Prostate gland (tissue), 2 donors: ENCODE data around the gene SLC51A. TPM values are rescaled to one million over a fixed set of nuclear protein-coding genes. Genes with fewer than 3 reads are reported as not detected.
"Not testable (repeated sequence)": the region's sequence is repeated elsewhere in the genome, so short reads cannot be mapped to it uniquely, and the experiment has no call there.

Experiments used
- DNase-seq: peaks from one replicate; pipeline ENCODE4 v3.0.0-alpha.2; 2019; ENCODE audit warnings: low spot score
- H3K27ac ChIP-seq, 2 donors: fragments of 200-600 bp; sonication (generic); 2 replicates each; pipeline ENCODE4 v1.5.1; 2017 to 2019
- H3K27me3 ChIP-seq: fragments of 200-600 bp; sonication (generic); replicated peaks from 2 replicates; pipeline ENCODE4 v1.5.1; 2019; ENCODE audit not compliant: insufficient read depth
- H3K36me3 ChIP-seq, 2 donors: fragments of 200-600 bp; sonication (generic); 1 replicate in 1 of 2; 2 replicates in 1 of 2; pipeline versions ENCODE4 v1.5.1 to v1.8.1; 2017 to 2019
- H3K4me1 ChIP-seq: fragments of 200-600 bp; sonication (generic); replicated peaks from 2 replicates; pipeline ENCODE4 v1.5.1; 2019
- H3K4me3 ChIP-seq, 2 donors: fragments of 200-600 bp; sonication (generic); 2 replicates each; pipeline ENCODE4 v1.5.1; 2017 to 2019
- H3K9me3 ChIP-seq: fragments of 200-600 bp; sonication (generic); 2 replicates; pipeline ENCODE4 v1.5.1; 2017
- POLR2A ChIP-seq: fragments of 450-650 bp; IDR thresholded peaks from one replicate; pipeline ENCODE4 v1.6.1; 2016; ENCODE audit warnings: antibody characterized with exemption, mild to moderate bottlenecking
- POLR2AphosphoS5 ChIP-seq: sonication (generic); formaldehyde crosslinking; IDR thresholded peaks from one replicate; pipeline ENCODE4 v1.6.1; 2017; ENCODE audit warnings: antibody characterized with exemption
- WGBS: methylation state at CpG from one replicate; pipeline ENCODE4 v1.1.5; 2018; 5-methylcytosine and 5-hydroxymethylcytosine counted together
- intact Hi-C: fragments of 100-400 bp; cut with DNase I; formaldehyde crosslinking; loops from one replicate; pipeline ENCODE4 v1.14.2; 2022
- total RNA-seq, 2 donors: library from RNA; depleted of rRNA; stranded (reverse); fragments of >200 nt; gene quantifications; one replicate each; pipeline ENCODE4 v1.1.0, GENCODE V29; 2016
- TF ChIP-seq, protein P1 (sequence below), 4 experiments: fragments of 200-600 bp in 2 of 4; fragments of 450-650 bp in 2 of 4; sonication (generic) in 2 of 4; IDR thresholded peaks; 1 replicate in 3 of 4; 2 replicates in 1 of 4; pipeline ENCODE4 v1.5.1; 2016 to 2019; ENCODE audit warnings: antibody characterized with exemption in 4 of 4, mild to moderate bottlenecking in 2 of 4, moderate library complexity in 2 of 4

The SLC51A gene
- total RNA-seq, 2 donors from 2014 or later = 0.55 to 32.1 TPM

- Histone ChIP-seq H3K9me3 (no peaks in the 10 kb centered on the region), H3K27me3 (no peaks in the 10 kb centered on the region), H3K36me3 (no peaks in the 10 kb centered on the region), H3K4me1 (no peaks in the 10 kb centered on the region), H3K4me3 (no peak overlapping the region), H3K27ac (no peak overlapping the region)
- 86% methylated on average over 3 of the region's 3 CpGs for WGBS
- intact Hi-C loops = no loop called here
- TF ChIP-seq POLR2AphosphoS5 (no peak), POLR2A (no peak)
- TF ChIP-seq, protein P1, sequence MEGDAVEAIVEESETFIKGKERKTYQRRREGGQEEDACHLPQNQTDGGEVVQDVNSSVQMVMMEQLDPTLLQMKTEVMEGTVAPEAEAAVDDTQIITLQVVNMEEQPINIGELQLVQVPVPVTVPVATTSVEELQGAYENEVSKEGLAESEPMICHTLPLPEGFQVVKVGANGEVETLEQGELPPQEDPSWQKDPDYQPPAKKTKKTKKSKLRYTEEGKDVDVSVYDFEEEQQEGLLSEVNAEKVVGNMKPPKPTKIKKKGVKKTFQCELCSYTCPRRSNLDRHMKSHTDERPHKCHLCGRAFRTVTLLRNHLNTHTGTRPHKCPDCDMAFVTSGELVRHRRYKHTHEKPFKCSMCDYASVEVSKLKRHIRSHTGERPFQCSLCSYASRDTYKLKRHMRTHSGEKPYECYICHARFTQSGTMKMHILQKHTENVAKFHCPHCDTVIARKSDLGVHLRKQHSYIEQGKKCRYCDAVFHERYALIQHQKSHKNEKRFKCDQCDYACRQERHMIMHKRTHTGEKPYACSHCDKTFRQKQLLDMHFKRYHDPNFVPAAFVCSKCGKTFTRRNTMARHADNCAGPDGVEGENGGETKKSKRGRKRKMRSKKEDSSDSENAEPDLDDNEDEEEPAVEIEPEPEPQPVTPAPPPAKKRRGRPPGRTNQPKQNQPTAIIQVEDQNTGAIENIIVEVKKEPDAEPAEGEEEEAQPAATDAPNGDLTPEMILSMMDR (IDR thresholded peaks at IDR 0.05) = no peak
- no peak for DNase-seq
Observed at GRCh38 chr3:196203846-196204245, 12.5 kb upstream of the SLC51A start.

DNA sequence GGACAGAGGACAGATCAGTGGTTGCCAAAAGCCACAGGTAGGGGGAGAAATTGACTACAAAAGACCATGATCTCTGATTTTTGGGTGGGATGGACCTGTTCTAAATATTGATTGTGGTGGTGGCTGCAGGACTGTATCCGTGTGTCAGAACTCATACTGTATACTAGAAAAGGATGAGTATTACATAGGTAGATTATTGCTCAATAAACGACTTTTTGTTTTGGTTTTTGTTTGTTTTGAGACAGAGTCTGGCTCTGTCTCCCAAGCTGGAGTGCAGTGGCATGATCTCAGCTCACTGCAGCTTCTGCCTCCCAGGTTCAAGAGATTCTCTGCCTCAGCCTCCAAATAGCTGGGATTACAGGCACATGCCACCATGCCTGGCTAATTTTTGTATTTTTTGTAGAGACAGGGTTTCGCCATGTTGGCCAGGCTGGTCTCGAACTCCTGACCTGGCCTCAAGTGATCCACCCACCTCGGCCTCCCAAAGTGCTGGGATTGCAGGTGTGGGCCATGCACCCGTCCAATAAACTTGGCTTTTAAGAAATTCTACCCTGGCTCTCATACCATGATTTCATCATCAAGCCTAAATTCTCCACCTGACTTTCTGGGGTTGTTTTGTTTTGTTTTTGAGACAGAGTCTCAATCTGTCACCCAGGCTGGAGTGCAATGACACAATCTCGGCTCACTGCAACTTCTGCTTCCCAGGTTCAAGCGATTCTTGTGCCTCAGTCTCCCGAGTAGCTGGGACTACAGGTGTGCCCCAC, 10.7 kb upstream of the SLC51A start:
- H3K27ac ChIP-seq, H3K4me1 ChIP-seq, H3K4me3 ChIP-seq, H3K36me3 ChIP-seq, H3K27me3 ChIP-seq, DNase-seq, intact Hi-C loops, H3K9me3 ChIP-seq: not testable (repeated sequence)
- 84% methylated on average over 9 of the region's 9 CpGs for WGBS

DNA sequence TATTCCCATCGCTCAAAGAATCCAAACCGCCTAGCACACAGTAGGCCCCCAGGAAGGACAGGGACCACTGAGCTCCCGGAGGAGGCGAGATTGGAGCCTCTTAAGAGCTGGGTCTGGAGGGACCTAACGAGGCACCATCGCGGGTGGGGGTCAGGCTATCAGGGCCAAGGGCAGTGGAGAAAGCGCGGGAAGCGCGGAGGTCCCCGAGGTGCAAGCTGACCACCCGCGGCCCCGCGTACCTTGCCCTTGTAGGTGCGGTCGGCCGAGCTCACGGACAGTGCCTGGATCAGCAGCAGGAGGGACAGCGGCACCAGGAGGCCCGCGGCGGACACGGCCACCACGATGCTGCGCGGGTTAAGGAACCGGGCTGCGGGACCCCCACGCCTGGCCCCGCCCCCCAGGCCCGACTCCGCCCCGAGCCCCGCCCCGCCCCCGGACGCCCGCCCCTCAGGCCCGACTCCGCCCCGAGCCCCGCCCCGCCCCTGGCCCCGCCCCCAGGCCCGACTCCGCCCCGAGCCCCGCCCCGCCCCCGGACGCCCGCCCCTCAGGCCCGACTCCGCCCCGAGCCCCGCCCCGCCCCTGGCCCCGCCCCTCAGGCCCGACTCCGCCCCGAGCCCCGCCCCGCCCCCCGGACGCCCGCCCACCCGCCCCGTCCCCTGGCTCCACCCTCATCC, 9.0 kb upstream of the SLC51A start:
- H3K27me3 ChIP-seq = no peaks in the 10 kb centered on the region
- H3K27ac ChIP-seq = no peak overlapping the region
- no peaks in the 10 kb centered on the region for H3K4me1 ChIP-seq
- H3K36me3 ChIP-seq = no peaks in the 10 kb centered on the region
- 26% methylated on average over 30 of the region's 70 CpGs for WGBS
- H3K9me3 ChIP-seq = no peaks in the 10 kb centered on the region
- peak overlapping the region; percentile 10 to 16 for H3K4me3 ChIP-seq
- DNase-seq = no peak
- intact Hi-C loops = no loop called here
- TF ChIP-seq POLR2A (no peak), POLR2AphosphoS5 (no peak)
- TF ChIP-seq, protein P1 (IDR thresholded peaks at IDR 0.05) = no peak

GRCh38 chr3:196207833-196208607, 8.3 kb upstream of the SLC51A start:
- peak overlapping the region; percentile 7 to 15 for H3K4me3 ChIP-seq
- H3K27me3 ChIP-seq = no peaks in the 10 kb centered on the region
- H3K36me3 ChIP-seq = no peaks in the 10 kb centered on the region
- intact Hi-C loops = no loop called here
- H3K9me3 ChIP-seq = no peaks in the 10 kb centered on the region
- DNase-seq = no peak
- no peak overlapping the region for H3K27ac ChIP-seq
- WGBS = 52% methylated on average over 48 of the region's 49 CpGs
- no peak for TF ChIP-seq POLR2AphosphoS5
- TF ChIP-seq, protein P1 (IDR thresholded peaks at IDR 0.05) = no peak
- TF ChIP-seq POLR2A = no peak
- H3K4me1 ChIP-seq = no peaks in the 10 kb centered on the region

DNA sequence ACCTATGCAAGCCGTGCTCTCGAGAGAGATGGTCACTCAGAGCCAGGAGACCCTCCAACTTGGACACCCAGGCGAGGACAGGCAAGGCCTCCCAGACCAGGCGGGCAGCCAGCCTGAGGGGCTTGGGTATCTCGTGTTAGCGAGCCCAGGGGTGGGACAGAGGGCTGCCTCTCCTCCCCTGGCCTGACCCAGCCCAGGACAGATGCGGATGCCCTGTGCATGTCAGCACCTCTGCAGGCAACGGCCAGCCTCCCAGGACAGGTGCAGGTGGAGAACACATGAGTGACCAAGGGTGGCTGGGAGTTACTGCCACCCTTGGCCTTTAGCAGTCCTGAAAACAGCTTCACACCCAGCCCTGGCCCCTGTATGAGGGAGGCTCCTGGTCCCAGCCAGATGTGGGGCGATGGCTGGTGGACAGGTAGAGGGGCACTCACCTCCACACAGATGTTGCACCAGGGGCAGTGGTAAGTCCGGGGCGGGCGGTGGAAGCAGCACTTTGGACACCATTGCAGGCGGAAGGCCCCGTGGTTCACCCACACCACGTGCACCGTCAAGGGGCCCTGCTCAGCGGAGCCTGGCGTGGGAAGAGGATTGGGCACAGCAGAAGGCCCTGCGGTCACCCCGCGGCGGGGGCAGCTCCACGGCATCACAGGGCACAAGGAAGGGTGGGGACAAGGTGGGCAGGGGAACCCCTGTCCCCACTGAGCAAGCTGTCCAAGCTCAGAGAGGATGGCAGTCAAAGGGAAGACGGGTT, 7.2 kb upstream of the SLC51A start:
- H3K9me3 ChIP-seq = no peaks in the 10 kb centered on the region
- no peak overlapping the region for H3K27ac ChIP-seq
- TF ChIP-seq POLR2A (no peak), POLR2AphosphoS5 (no peak)
- TF ChIP-seq, protein P1 (IDR thresholded peaks at IDR 0.05) = no peak
- no peaks in the 10 kb centered on the region for H3K27me3 ChIP-seq
- no peak overlapping the region for H3K4me3 ChIP-seq
- intact Hi-C loops = no loop called here
- no peaks in the 10 kb centered on the region for H3K4me1 ChIP-seq
- no peaks in the 10 kb centered on the region for H3K36me3 ChIP-seq
- no peak for DNase-seq
- 93% methylated on average over 24 of the region's 24 CpGs for WGBS

GRCh38 chr3:196209944-196210672, 6.2 kb upstream of the SLC51A start:
- H3K36me3 ChIP-seq, intact Hi-C loops, H3K9me3 ChIP-seq, H3K27me3 ChIP-seq, H3K4me1 ChIP-seq, H3K27ac ChIP-seq, H3K4me3 ChIP-seq, DNase-seq: not testable (repeated sequence)
- 88% methylated on average over 11 of the region's 11 CpGs for WGBS
